ENCODE results near the gene DENND10. TPM values are rescaled to one million over a fixed set of nuclear protein-coding genes. Genes with fewer than 3 reads are reported as not detected.

The DENND10 gene
- total RNA-seq, 1 donor from 2014 or later, result 41.5 TPM

DNA sequence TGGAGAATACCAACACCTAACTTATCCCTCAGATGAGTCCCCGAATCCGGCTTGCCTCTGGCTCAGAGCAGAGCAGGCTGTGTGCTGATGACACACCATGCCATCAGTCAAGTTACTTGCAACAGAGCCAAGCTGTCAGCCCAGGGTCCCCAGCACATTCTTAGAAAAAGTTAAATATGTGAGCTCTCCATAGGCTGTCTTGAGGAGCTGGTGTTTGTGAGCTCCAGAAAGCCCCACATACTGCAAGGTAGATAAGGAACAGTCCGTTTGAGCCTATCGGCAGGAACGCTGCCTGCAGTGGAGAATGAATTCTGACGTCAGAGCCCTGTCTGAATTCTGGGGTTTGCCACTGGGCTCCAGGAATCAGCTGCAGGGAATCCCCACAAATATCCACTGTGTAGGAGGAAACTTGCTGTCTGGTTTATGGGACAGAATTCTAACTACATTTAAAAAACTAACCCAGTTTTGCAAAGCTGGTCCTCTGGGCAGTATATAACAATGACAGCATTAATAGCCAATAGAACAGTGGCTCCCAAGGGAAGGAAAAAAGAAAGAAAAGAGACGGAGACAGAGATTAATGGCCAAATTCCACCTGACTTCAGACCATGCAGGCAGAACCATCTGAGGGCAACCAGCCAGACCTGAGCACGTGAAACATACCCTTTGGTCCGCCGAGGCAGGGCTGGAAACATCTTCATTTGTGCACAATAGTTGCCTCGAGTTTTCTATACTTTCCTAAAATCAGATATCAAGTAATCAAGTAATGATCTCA is 58.0 kb downstream of the DENND10 start:
- TF ChIP-seq, protein P1, sequence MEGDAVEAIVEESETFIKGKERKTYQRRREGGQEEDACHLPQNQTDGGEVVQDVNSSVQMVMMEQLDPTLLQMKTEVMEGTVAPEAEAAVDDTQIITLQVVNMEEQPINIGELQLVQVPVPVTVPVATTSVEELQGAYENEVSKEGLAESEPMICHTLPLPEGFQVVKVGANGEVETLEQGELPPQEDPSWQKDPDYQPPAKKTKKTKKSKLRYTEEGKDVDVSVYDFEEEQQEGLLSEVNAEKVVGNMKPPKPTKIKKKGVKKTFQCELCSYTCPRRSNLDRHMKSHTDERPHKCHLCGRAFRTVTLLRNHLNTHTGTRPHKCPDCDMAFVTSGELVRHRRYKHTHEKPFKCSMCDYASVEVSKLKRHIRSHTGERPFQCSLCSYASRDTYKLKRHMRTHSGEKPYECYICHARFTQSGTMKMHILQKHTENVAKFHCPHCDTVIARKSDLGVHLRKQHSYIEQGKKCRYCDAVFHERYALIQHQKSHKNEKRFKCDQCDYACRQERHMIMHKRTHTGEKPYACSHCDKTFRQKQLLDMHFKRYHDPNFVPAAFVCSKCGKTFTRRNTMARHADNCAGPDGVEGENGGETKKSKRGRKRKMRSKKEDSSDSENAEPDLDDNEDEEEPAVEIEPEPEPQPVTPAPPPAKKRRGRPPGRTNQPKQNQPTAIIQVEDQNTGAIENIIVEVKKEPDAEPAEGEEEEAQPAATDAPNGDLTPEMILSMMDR (conservative IDR thresholded peaks at IDR 0.05; ENCODE audit: low read depth, low read length), result peak; percentile 19
- H3K4me3 ChIP-seq (ENCODE audit: low read depth, low read length), result no peak overlapping the region
- no peak for DNase-seq (ENCODE audit: low read depth)

DNA sequence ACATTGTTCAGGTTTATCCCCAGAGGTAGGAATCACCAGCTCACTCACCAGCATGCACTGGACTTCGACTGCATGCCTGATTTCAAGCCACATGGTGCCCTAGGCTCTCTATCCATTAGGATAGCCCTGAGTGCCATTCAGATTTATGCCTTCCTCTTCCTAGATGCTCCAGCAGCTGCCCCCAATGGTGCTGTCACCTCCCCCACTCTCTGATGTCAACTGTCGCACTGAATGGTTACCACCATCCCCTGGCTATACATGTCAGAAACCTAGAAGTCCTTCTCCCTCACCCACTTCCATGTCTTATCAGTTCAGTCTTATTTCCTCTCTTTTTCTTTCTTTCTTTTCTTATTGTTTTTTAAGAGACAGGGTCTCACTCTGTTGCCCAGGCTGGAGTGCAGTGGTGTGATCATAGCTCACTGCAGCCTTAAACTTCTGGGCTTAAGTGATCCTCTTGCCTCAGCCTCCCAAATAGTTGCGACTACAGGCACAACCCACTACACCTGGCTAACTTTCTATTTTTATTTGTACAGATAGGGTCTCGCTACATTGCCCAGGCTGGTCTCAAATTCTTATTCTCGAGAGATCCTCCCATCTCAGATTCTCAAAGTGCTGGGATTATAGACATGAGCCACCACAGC is 58.7 kb downstream of the DENND10 start:
- H3K4me3 ChIP-seq (ENCODE audit: low read depth, low read length), result no peak overlapping the region
- DNase-seq (ENCODE audit: low read depth), result no peak
- TF ChIP-seq, protein P1 (conservative IDR thresholded peaks at IDR 0.05; ENCODE audit: low read depth, low read length), result no peak

DNA sequence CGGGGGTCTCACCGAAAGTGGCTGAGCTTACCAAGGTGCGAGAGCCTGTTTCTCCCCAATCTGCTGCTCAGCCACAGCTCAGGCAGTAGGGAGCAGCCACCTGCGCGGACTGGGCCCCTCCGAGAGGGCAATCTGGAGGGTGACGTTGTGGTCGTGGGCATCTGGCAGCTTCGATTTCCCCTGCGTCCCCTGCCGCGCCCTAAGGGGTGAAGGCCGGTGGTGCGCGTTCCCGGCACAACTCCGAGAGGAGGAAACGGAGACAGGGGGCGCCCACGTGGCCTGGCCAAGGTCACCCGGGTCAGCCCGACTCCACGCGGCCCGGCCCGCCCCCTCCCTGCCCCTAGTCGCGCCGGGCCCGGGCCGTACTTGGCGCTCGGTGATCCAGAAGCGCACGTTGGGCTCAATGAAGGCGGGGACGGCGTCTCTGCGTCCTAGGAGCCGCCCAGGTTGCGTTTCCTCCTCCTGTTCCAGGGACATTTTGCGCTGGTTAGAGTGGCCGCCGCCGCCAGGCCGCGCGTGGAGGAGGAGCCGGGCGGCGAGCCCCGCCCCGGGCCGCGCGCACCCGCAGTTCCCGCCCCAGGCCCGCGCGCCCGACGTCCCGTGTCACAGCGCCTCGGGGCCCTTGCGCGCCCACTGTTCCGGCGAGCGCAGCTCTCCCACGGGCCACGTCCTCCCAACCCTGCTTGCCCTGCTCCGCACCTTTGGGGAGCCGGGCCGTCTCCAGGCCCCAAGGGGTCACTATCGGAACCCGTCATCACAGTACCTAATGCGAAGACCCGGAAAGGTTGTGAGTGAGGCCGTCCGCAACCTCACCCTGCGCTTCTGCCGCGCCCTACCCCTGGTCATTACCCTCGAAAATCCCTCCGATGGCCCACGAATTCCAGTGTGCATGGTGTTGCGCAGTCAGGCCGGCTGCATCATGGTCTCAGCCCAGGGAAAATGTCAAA is 61.5 kb downstream of the DENND10 start, which contains the start of gene SFXN4:
SFXN4 (minus strand) TSS at position 544 of the 947 bp plus-strand sequence; CDS start at position 477, 67 bp downstream.
- DNase-seq (ENCODE audit: low read depth), result no peak
- peak within 1 kb of the TSS; percentile 84 for H3K4me3 ChIP-seq (ENCODE audit: low read depth, low read length)
- TF ChIP-seq, protein P1 (conservative IDR thresholded peaks at IDR 0.05; ENCODE audit: low read depth, low read length), result no peak

DNA sequence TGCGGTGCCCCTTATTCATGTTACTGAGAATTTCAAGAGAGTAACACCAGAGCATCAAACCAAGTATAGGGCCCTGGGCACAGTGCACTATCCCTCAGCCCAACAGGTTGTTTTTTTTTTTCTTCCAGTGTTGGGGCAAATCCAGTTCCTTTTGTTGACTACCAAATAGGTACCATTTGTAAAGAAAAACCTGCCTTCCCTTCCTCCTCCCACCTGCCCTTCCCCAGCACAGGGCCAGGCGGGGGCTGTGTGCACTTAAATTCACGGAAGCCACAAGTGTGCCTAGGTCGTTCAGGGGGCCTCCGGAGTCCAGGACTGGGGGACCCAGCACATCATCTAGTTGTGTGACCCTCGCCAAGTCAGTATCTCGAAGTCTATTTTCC is 62.2 kb downstream of the DENND10 start:
- TF ChIP-seq, protein P1 (conservative IDR thresholded peaks at IDR 0.05; ENCODE audit: low read depth, low read length), result no peak
- H3K4me3 ChIP-seq (ENCODE audit: low read depth, low read length), result peak overlapping the region; percentile 84
- DNase-seq (ENCODE audit: low read depth), result no peak

DNA sequence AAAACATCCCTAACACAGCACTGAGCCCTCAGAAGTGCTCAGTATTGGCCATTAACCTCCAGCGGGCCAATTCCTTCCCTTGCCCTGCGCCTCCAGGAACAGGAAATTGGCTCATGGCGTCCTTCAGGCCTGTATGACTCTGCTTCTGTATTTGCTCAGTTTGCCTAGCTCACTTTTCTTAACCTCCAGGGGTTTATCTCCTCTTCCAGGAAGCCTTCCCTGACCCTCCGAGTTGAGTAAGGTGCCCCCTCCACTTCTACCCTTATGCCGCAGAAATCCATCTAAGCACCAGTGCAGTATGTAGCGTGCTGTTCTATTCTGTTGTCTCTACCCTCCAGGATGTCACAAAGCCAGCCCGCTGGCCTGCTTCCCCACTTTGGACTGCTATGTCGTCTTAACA is 62.7 kb downstream of the DENND10 start:
- TF ChIP-seq, protein P1 (conservative IDR thresholded peaks at IDR 0.05; ENCODE audit: low read depth, low read length), result no peak
- H3K4me3 ChIP-seq (ENCODE audit: low read depth, low read length), result peak overlapping the region; percentile 84
- no peak for DNase-seq (ENCODE audit: low read depth)

DNA sequence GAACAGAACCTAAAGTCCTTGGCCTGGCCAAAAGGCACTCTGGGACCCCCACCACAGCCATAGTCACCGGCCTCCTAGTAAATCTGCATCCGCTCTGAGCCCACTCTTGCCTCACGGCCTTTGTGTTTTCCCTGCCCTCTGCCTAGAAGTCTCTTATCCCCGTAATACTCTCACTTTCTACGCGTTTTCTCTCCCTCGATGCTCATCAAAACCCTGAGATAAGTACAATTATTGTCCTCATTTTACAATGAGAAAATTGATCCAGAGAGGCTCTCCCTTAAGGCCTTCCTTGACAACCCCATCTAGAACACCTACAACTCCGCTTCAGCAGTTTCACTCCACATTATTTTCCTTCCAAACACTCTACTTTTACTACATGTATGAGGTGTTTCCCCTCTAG is 63.1 kb downstream of the DENND10 start:
- no peak overlapping the region for H3K4me3 ChIP-seq (ENCODE audit: low read depth, low read length)
- DNase-seq (ENCODE audit: low read depth), result no peak
- TF ChIP-seq, protein P1 (conservative IDR thresholded peaks at IDR 0.05; ENCODE audit: low read depth, low read length), result no peak

Measured in epithelial cell of proximal tubule (primary cell).